GM19455 (cell line): ENCODE results near the gene ROPN1.
"Not testable (repeated sequence)": the region's sequence is repeated elsewhere in the genome, so short reads cannot be mapped to it uniquely, and the experiment has no call there.

Source experiments
- ATAC-seq: cut with Tn5 transposase; IDR thresholded peaks from one replicate; pipeline ENCODE4 v1.9.1; 2021; ENCODE audit not compliant: unreplicated experiment

ROPN1 gene

DNA sequence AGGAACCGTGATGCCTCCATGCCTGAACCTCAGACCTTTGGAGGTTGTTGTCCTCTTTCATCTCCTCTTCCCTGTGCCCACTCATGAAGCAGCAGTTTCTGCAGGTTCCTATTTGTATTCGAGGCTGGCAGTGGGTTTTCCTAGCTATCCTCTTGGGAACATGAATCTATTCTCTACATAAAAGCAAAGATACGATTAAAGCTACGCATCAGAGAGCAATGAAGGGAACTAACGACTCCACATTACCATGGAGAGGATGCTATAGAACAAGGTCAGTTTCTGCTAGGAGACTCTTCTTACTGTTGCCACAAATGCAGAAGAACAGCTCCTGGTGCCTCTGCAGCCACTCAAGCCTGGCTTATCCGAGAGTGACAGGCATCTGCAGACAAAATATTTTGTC is 9.4 kb upstream of the ROPN1 start:
- not testable (repeated sequence) for ATAC-seq

DNA sequence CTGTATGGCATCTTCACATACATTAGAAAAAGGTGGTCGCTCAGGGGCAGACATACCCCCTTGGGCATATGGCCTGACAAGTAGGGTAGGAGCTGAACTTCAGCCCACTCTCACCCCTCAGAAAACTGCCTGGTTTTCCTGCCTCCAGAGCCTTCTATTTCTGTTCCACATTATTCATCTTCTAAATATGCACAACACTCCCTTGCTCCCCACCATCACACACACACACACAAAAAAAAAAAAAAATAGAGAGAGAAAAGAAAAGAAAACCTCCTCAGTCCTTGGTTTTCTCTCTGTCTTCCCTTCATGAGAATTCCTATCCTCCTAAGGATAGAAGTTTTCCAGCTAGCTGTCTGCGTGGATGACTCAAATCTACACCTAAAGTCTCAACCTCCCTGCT is 5.6 kb upstream of the ROPN1 start:
- ATAC-seq, result no peak

GRCh38 chr3:123993818-123994217 is 1.9 kb upstream of the ROPN1 start:
- no peak for ATAC-seq

DNA sequence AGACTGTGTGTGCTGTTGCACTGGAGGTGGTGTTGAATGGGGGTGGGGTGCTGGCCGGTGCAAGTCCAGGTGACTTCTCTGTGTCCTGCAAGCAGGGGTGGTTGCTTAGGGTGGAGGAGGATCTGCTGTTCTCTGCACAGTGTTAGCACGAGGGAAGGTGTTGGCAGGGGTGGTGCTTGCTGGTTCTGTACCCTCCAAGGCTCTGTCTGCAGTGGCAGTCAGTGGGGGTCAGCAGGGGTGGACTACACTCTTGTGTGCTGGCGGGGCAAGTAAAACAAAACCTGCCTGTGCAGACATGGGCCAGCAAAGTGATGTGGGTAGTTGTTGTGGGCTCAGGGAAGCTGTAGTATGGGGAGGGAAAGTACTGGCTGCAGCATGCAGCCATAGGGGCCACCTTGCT is 5.5 kb downstream of the ROPN1 start:
- no peak for ATAC-seq

- ATAC-seq, result no peak
These were observed 7.0 kb downstream of the ROPN1 start for GRCh38 chr3:123984957-123985356.

- ATAC-seq, result no peak
These were observed 7.6 kb downstream of the ROPN1 start for GRCh38 chr3:123984350-123984749.

- not testable (repeated sequence) for ATAC-seq
These were observed 10.6 kb downstream of the ROPN1 start for GRCh38 chr3:123981317-123981716.

DNA sequence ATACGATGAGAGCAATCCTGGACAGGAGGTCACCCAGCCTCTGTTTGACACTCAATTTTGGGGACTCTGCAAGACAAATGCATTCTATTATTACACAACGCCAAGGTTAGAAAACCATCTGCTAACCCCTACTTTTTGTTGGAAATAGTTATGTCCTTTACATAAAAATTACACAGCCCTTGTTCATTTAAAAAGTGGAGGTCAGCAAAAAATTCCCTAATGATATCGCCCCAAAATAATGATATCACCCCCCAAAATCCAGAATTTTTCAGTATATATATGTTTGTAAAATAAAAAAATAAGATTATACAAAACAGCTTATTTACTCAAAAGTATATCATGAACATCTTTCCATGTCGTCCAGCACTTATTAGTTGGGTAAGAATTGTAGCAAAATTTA is 11.4 kb downstream of the ROPN1 start:
- no peak for ATAC-seq

DNA sequence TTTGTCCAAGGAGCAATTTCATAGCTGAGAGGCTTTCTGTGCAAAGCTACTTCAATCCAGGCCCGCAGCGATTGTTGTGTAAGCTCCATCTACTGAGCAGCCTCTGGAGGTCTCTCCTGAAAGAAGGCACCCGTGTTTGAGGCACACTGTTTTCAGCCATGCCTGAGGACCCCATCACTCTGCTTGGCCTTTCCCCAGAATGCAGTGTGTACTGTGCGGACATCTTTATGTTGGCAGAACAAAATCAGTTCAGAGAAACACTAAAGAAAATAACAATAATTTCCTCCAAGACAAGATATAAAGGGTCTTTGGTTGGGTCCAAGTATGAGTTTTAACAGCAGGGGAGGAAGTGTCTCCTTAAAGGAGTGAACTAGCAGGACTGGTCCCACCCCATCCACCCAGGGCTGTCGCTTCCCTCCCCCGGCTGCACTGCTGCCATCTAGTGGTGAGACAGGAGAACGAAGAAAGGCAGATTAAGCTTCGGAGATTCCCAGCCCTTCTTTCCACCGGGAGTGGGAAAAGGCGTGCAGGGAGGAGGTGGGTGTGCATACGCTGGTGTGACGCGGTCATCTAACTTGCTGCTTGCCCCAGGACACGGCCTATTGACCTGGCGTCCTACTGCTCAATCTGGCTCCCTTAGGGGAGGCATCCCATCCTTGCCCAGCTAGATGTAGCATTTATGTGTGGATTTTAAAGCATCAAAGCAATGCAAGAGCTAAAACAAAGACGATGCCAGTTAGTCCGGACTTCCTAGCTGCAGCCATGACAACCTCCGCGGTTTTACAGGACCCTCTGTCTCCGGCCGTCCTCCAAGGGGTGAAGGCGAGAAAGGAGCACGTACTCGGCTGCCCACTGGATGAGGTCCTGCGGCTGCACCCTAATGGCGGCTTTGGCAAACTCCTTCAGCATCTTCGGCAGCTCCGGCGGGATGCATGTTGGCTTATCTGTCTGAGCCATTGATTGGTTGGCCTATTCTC is 12.1 kb downstream of the ROPN1 start:
- not testable (repeated sequence) for ATAC-seq

DNA sequence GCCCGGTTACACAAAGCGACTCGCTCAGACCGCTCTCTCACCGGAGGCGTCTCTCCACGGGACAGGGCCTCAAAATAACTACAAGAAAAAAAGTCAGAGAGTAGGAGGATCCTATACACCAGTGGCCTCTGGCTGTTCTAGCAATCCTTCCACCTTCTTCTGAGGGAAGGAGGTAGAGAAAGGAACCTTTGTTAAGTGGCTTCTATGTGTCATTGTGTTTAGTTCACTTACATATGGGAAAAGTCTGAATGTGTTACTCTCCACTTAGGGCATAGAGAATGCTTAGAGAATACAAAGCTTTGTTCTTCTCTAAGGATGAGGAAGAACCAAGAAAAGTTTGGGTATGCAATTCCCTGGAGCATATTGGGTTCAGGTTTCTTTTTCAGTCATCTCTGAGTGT is 15.0 kb downstream of the ROPN1 start:
- not testable (repeated sequence) for ATAC-seq

GRCh38 chr3:123976181-123976898 is 15.6 kb downstream of the ROPN1 start:
- not testable (repeated sequence) for ATAC-seq

DNA sequence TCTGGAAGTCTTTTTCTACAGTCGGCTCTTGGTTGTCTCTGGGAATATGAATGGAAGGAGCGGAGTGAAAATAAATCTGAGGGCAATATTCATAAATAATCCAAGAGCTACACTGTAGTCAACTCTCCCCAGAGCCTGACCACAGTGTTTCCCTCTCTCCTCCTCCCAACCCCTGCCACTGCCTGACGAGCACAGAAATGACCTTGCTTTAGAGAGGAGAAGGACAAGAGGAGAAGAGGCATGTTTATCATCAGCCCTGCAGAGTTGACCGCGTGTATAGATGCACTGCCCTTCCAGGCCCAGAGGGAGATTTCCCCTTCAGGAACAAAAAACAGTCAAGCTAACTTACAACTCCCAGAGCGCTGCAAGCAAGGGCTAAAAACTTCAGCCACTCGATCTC is 16.9 kb downstream of the ROPN1 start:
- not testable (repeated sequence) for ATAC-seq

GRCh38 chr3:123971406-123971805 is 20.5 kb downstream of the ROPN1 start:
- ATAC-seq, result no peak

GRCh38 chr3:123967260-123967659 is 24.7 kb downstream of the ROPN1 start:
- not testable (repeated sequence) for ATAC-seq

GRCh38 chr3:123966799-123967198 is 25.1 kb downstream of the ROPN1 start:
- ATAC-seq, result not testable (repeated sequence)

DNA sequence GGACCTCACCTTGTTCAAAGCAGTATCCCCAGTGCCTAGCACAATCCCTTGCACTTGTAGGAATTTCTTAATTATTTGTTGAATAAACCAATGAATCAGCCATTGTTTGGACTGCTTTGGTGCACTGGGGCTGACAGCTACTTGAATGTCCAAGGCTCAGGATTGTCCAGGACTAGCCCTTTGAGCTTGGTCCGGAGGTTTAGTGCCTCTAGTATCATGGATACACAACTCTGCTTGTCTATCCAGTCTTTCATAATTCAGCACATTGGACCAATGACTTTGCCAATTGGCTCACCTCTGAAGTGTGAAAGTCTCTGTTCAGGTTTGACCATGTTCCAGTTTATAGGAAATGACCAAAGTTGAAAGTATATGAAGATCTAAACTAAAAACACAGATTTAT is 27.1 kb downstream of the ROPN1 start:
- ATAC-seq, result not testable (repeated sequence)

GRCh38 chr3:123961508-123961856 is 30.4 kb downstream of the ROPN1 start:
- no peak for ATAC-seq

DNA sequence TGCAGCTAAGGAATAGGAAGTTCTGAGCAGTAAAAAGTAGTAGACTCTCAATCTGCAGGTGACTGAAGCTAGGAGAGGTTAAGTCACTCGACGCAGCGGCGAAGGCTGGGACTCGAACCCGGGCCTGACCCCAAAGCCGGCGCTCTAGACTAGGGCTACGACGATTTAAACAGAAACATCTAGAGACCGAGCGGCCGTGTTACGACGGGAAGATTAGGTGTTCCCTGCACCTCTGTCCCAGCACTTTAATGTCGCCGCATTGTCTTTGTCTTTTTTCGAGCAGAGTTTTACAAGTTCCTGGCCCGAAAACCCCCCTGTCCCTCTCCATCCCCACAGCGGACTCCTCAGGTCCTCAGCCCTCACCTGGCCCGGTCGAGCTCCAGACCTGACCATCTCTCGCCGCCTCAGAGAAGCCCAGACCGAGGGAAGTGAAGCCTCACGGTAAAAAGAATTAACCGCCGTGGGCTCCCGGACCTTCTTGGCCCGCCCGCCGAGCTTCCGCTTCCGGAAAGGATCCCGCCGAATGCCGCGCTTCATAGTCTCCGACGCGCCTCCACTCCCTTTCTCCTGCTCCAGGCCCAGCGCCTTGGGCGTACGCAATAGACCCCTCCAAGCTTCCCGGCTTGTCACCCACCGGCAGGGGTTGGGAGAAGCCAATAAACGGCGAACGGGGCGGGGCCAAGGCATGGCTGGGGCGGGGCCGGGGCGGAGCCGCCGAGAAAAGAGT is 31.0 kb downstream of the ROPN1 start, which contains the start of gene CCDC14:
CCDC14 (minus strand) TSS at position 449 of the 727 bp plus-strand sequence; CDS start at position 393, 56 bp downstream.
- ATAC-seq, result peak; percentile 89

- ATAC-seq, result no peak
These were observed 38.2 kb downstream of the ROPN1 start for GRCh38 chr3:123953735-123954134.

DNA sequence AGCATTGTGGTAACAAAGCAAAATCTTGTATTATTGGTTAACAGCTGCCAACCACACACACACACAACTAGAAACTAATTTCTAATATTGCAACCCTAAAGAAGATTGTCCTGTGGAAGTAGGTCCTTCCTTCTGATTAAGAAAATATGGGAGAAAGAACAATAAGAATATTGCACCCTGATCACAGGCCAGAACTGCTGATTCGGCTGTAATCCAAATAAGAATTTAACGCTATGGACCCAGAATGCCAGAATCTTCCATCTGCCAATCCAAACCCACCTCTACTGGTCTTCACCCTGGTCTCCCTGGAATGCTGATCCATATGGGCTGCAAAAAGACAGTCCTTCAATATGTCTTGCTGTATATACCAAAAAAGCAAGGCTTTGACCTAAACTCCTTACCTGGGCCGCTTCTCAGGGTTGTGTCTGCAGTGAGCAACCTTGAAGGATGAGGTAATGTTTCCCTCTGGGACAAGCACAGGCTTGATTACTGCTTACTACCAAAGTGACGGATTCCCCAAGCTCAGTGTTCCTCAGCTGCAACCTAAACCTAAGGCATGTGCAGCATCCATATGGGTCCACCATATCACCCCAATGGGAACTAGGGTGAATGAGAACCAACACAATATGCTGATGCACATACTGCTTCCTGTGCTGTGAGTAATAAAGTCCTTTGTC is 38.9 kb downstream of the ROPN1 start:
- ATAC-seq, result no peak
